B cell (primary cell): ENCODE measurements around the gene PHACTR1. TPM values are rescaled to one million over a fixed set of nuclear protein-coding genes. Genes with fewer than 3 reads are reported as not detected.

Experiments used
- ATAC-seq: fragments of 200-7000 bp; cut with Tn5 transposase; one replicate; pipeline ENCODE4 v1.10.0; 2021; ENCODE audit warnings: low read depth, mild to moderate bottlenecking, moderate number of reproducible peaks, moderate library complexity
- CTCF ChIA-PET: fragments of 350-600 bp; sonication (Branson Sonifier 250); formaldehyde crosslinking; loops from one replicate; lab custom pipeline; 2021; ENCODE audit warnings: antibody characterized with exemption, inconsistent platforms; lab: Charles Lee
- POLR2A ChIA-PET: fragments of 350-600 bp; sonication (Branson Sonifier 250); formaldehyde crosslinking; loops from one replicate; lab custom pipeline; 2021; ENCODE audit warnings: antibody characterized with exemption; lab: Charles Lee
- DNase-seq: peaks from one replicate; pipeline ENCODE4 v3.0.0; 2013
- H2AFZ ChIP-seq: 2 replicates; pipeline ENCODE4 v1.6.1; 2012; ENCODE audit warnings: mild to moderate bottlenecking, low read depth, low read length; ENCODE audit not compliant: insufficient read depth, poor library complexity, severe bottlenecking
- H3K27ac ChIP-seq, 2 donors: 1 replicate in 1 of 2; 2 replicates in 1 of 2; pipeline ENCODE4 v1.5.1; 2012 to 2013; ENCODE audit warnings: low read length in 2 of 2, mild to moderate bottlenecking in 2 of 2, moderate library complexity in 1 of 2
- H3K27me3 ChIP-seq, 4 experiments: fragments of 200-600 bp in 1 of 4; sonication (generic) in 1 of 4; replicated peaks in 1 of 4; 1 replicate in 2 of 4; 2 replicates in 2 of 4; pipeline versions ENCODE4 v1.6.1 to v1.7.0; 2013 to 2016; ENCODE audit warnings: low read length in 3 of 4, mild to moderate bottlenecking in 2 of 4, mixed read lengths in 1 of 4, moderate library complexity in 1 of 4; ENCODE audit not compliant: insufficient read depth in 4 of 4, control insufficient read depth in 3 of 4; ENCODE audit errors: control extremely low read depth in 1 of 4
- H3K36me3 ChIP-seq, 2 experiments: replicated peaks in 1 of 2; 1 replicate in 1 of 2; 2 replicates in 1 of 2; pipeline versions ENCODE4 v1.6.1 to v1.7.1; 2013; ENCODE audit warnings: low read length in 1 of 2; ENCODE audit not compliant: insufficient read depth in 2 of 2, control insufficient read depth in 1 of 2; ENCODE audit errors: control extremely low read depth in 1 of 2, extremely low read depth in 1 of 2
- H3K4me1 ChIP-seq, 2 donors: fragments of 200-600 bp in 1 of 2; sonication (generic) in 1 of 2; 1 replicate in 1 of 2; 2 replicates in 1 of 2; pipeline versions ENCODE4 v1.5.1 to v1.6.1; 2013 to 2017; ENCODE audit warnings: low read length in 2 of 2; ENCODE audit not compliant: control insufficient read depth in 2 of 2, insufficient read depth in 2 of 2
- H3K4me2 ChIP-seq: replicated peaks from 2 replicates; pipeline ENCODE3; 2012; ENCODE audit warnings: mild to moderate bottlenecking, low read depth, low read length; ENCODE audit not compliant: poor library complexity, severe bottlenecking
- H3K4me3 ChIP-seq, 5 experiments: fragments of 200-600 bp in 1 of 5; sonication (generic) in 1 of 5; 1 replicate in 3 of 5; 2 replicates in 2 of 5; pipeline versions ENCODE4 v1.5.1 to v1.7.0; 2011 to 2016; ENCODE audit warnings: low read length in 4 of 5, mild to moderate bottlenecking in 4 of 5, low read depth in 2 of 5, control low read depth in 1 of 5, moderate library complexity in 1 of 5; ENCODE audit not compliant: insufficient read depth in 1 of 5; ENCODE audit errors: control extremely low read depth in 1 of 5, extremely low read depth in 1 of 5
- H3K79me2 ChIP-seq: fragments of 200-600 bp; sonication (generic); one replicate; pipeline ENCODE4 v1.6.0; 2016; ENCODE audit warnings: low read length; ENCODE audit not compliant: control insufficient read depth, insufficient read depth
- H3K9ac ChIP-seq: fragments of 200-600 bp; sonication (generic); 2 replicates; pipeline ENCODE4 v1.6.1; 2017; ENCODE audit warnings: mild to moderate bottlenecking, low read length, moderate library complexity
- H3K9me3 ChIP-seq, 3 donors: one replicate each; pipeline versions ENCODE4 v1.6.1 to v1.7.1; 2013; ENCODE audit warnings: low read length in 2 of 3; ENCODE audit not compliant: control insufficient read depth in 2 of 3, insufficient read depth in 1 of 3; ENCODE audit errors: control extremely low read depth in 1 of 3
- H4K20me1 ChIP-seq: 2 replicates; pipeline ENCODE4 v1.6.0; 2012; ENCODE audit warnings: mild to moderate bottlenecking, low read length; ENCODE audit not compliant: insufficient read depth, control insufficient read depth, poor library complexity, severe bottlenecking
- H3K27ac Mint-ChIP-seq: one replicate; pipeline ENCODE4 v1.8.0; 2021; ENCODE audit warnings: mixed read lengths
- H3K27me3 Mint-ChIP-seq: one replicate; pipeline ENCODE4 v1.8.0; 2021; ENCODE audit warnings: mixed read lengths
- H3K4me1 Mint-ChIP-seq: one replicate; pipeline ENCODE4 v1.8.0; 2021; ENCODE audit warnings: mixed read lengths
- H3K4me3 Mint-ChIP-seq: one replicate; pipeline ENCODE4 v1.8.0; 2021; ENCODE audit warnings: mixed read lengths
- H3K9me3 Mint-ChIP-seq: one replicate; pipeline ENCODE4 v1.8.0; 2022; ENCODE audit warnings: mixed read lengths; ENCODE audit not compliant: insufficient read depth
- CTCF ChIP-seq: fragments of 200-600 bp; IDR thresholded peaks from one replicate; pipeline ENCODE4 v1.8.0; 2022; ENCODE audit warnings: antibody characterized with exemption, mild to moderate bottlenecking
- EZH2 ChIP-seq: IDR thresholded peaks from 2 replicates; pipeline ENCODE4 v1.6.1; 2012; ENCODE audit warnings: borderline replicate concordance, low read depth, mild to moderate bottlenecking, moderate library complexity, low read length; ENCODE audit not compliant: insufficient read depth, poor library complexity, severe bottlenecking
- WGBS: methylation state at CpG from one replicate; pipeline ENCODE4 v1.1.5; 2013; ENCODE audit warnings: missing lambda C conversion rate; ENCODE audit not compliant: insufficient coverage; 5-methylcytosine and 5-hydroxymethylcytosine counted together
- intact Hi-C: fragments of 100-400 bp; cut with micrococcal nuclease; formaldehyde crosslinking; loops from one replicate; pipeline ENCODE4 v1.10.0; 2022
- polyA plus RNA-seq: library from polyadenylated mRNA; depleted of rRNA; stranded (reverse); fragments of >200 nt; gene quantifications from 2 replicates; pipeline ENCODE4 v1.2.3, GENCODE V29; 2012
- total RNA-seq, 2 donors: library from RNA; stranded (reverse); fragments of 120-200 nt in 1 of 2; gene quantifications; 1 replicate in 1 of 2; 2 replicates in 1 of 2; pipeline versions ENCODE4 v1.2.3 to v1.2.4, GENCODE V29; 2013 to 2022

Gene PHACTR1
- total and polyA plus RNA-seq, 2 donors (not counting 1 experiment from before 2014, with no cell fraction given), result 30.2 to 129 TPM

GRCh38 chr6:13012977-13013680 is 296.6 kb downstream of the PHACTR1 start:
- Mint-ChIP-seq H3K27me3 (peaks cover 63% of the 10 kb centered on the region), H3K4me3 (peak overlapping the region; percentile 83), H3K27ac (no peak overlapping the region), H3K9me3 (no peaks in the 10 kb centered on the region), H3K4me1 (peaks cover 9% of the 10 kb centered on the region)
- Histone ChIP-seq H3K36me3 (no peaks in the 10 kb centered on the region), H3K4me1 (peaks cover 12 to 13% of the 10 kb centered on the region in 2 donors), H2AFZ (peak overlapping the region; percentile 64), H3K9me3 (no peaks in the 10 kb centered on the region), H3K9ac (peak overlapping the region; percentile 51), H3K4me3 (peak overlapping the region; percentile 30 to 54 (median 48)), H3K27me3 (peaks cover 0 to 37% (median 8%) of the 10 kb centered on the region in 4 experiments), H3K4me2 (peak overlapping the region; percentile 86), H4K20me1 (no peaks in the 10 kb centered on the region), H3K27ac (no peak overlapping the region), H3K79me2 (no peaks in the 10 kb centered on the region)
- intact Hi-C loops, result no loop called here
- ATAC-seq, result peak; percentile 39
- ChIA-PET POLR2A (no interaction called here), CTCF (no interaction called here)
- peak; percentile 25 for DNase-seq
- TF ChIP-seq CTCF, result no peak
- TF ChIP-seq EZH2, result no peak
- 11% methylated on average over 20 of the region's 21 CpGs for WGBS
